ENCODE measurements around the gene AWAT2.
A peak's percentile ranks its signal among the peaks of the same experiment; 100 is the strongest.

The AWAT2 gene

GRCh38 chrX:70049406-70049805 is 332 bp downstream of the AWAT2 start:
- Histone ChIP-seq H3K4me3 (ENCODE audit: low read depth, low read length) (no peak overlapping the region), H3K27me3 (replicated peaks) (no peaks in the 10 kb centered on the region), H3K36me3 (replicated peaks) (no peaks in the 10 kb centered on the region), H3K27ac (no peak overlapping the region)
- in situ Hi-C loops (cut with HindIII; ENCODE audit: low pct_ligation_motif_present, low sequenced_read_pairs), result no loop called here
- DNase-seq, result no peak
- TF ChIP-seq, protein P1, sequence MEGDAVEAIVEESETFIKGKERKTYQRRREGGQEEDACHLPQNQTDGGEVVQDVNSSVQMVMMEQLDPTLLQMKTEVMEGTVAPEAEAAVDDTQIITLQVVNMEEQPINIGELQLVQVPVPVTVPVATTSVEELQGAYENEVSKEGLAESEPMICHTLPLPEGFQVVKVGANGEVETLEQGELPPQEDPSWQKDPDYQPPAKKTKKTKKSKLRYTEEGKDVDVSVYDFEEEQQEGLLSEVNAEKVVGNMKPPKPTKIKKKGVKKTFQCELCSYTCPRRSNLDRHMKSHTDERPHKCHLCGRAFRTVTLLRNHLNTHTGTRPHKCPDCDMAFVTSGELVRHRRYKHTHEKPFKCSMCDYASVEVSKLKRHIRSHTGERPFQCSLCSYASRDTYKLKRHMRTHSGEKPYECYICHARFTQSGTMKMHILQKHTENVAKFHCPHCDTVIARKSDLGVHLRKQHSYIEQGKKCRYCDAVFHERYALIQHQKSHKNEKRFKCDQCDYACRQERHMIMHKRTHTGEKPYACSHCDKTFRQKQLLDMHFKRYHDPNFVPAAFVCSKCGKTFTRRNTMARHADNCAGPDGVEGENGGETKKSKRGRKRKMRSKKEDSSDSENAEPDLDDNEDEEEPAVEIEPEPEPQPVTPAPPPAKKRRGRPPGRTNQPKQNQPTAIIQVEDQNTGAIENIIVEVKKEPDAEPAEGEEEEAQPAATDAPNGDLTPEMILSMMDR (IDR thresholded peaks at IDR 0.05; ENCODE audit: low read depth, low read length, missing control alignments), result no peak

DNA sequence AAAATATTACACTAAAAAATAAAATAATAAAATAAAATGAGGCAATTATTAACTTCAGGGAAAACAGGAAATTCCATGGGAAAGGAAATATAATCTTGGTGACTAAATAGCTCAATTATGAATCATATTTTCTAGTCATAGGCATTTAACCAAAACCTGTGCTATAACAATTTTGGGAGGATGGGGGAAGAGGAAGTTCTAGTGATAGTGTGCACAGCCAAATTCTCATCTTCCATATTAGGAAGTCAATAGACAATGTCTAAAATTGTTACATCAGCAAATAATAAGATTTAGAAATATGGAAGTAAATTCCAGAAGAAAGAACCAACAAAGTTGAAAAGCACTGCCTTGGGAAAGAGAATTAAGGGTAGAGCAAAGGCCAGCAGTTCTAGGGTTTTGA is 2.8 kb downstream of the AWAT2 start:
- H3K36me3 ChIP-seq (replicated peaks), result no peaks in the 10 kb centered on the region
- DNase-seq, result no peak
- H3K4me3 ChIP-seq (ENCODE audit: low read depth, low read length), result no peak overlapping the region
- TF ChIP-seq, protein P1 (IDR thresholded peaks at IDR 0.05; ENCODE audit: low read depth, low read length, missing control alignments), result no peak
- H3K27ac ChIP-seq, result peak overlapping the region; percentile 9
- in situ Hi-C loops (cut with HindIII; ENCODE audit: low pct_ligation_motif_present, low sequenced_read_pairs), result no loop called here
- H3K27me3 ChIP-seq (replicated peaks), result no peaks in the 10 kb centered on the region

DNA sequence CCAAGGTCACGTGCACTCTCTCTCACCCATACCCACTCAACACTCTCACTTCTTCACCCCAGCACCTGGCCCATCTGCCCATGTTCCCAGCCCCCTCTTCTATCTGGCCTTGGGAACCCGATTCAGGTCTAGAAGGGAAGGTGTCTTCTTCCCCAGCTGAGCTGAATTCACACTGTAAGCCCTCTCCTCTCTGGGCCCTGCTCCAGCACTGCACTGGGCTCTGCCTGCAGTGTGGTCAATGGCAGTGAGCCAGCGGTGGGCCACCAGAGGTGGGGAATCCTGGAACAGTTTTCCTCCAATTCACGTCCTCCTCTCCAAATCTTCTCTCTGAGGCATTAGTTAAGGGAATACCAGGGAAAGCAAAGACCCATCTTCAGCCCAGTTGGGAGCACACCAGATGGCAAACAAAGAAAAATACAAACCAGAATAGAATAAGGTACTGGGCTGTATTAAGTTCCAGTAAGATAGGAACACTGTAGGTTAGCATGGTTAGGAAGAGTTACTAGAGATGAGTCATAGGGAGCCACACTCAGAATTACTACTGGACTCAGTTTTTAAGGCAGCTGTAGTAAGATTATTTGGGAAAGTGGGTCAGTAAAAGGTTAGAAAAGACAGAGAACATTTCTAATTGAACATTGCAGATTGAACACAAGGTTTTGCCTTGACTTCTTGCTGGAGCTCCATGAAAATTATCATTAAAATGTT is 5.0 kb downstream of the AWAT2 start:
- Histone ChIP-seq H3K4me3 (ENCODE audit: low read depth, low read length) (no peak overlapping the region), H3K27ac (no peak overlapping the region), H3K27me3 (replicated peaks) (no peaks in the 10 kb centered on the region), H3K36me3 (replicated peaks) (no peaks in the 10 kb centered on the region)
- DNase-seq, result no peak
- in situ Hi-C loops (cut with HindIII; ENCODE audit: low pct_ligation_motif_present, low sequenced_read_pairs), result no loop called here
- TF ChIP-seq, protein P1 (IDR thresholded peaks at IDR 0.05; ENCODE audit: low read depth, low read length, missing control alignments), result no peak

DNA sequence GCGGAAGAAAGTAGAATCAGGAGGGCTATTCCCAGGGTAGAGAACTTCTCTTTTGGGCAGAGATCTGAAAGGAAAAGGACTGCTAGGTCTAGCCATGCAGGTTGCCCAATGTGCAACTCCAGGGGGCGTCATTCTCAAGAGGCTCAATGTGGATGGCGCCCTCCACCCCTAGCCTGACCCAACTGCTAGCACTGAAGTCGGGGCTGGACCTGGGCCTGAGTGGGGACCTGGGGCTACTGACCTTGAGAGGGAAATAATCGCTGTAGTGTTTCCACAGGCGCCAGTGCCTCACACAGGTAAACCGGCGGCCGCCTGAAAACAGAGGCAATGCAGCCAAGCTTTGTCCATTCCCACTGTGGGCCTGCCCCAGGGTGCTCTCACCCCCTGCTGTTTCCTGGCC is 6.1 kb downstream of the AWAT2 start:
- no peak overlapping the region for H3K4me3 ChIP-seq (ENCODE audit: low read depth, low read length)
- H3K36me3 ChIP-seq (replicated peaks), result no peaks in the 10 kb centered on the region
- no peak for DNase-seq
- H3K27ac ChIP-seq, result no peak overlapping the region
- no peaks in the 10 kb centered on the region for H3K27me3 ChIP-seq (replicated peaks)
- TF ChIP-seq, protein P1 (IDR thresholded peaks at IDR 0.05; ENCODE audit: low read depth, low read length, missing control alignments), result no peak
- in situ Hi-C loops (cut with HindIII; ENCODE audit: low pct_ligation_motif_present, low sequenced_read_pairs), result no loop called here

GRCh38 chrX:70042399-70043371 is 7.1 kb downstream of the AWAT2 start:
- in situ Hi-C loops (cut with HindIII; ENCODE audit: low pct_ligation_motif_present, low sequenced_read_pairs), result no loop called here
- DNase-seq, result peak; percentile 20

More at GRCh38 chrX:70042399-70043371, 7.1 kb downstream of the AWAT2 start:
- H3K27me3 ChIP-seq (replicated peaks), result no peaks in the 10 kb centered on the region
- H3K36me3 ChIP-seq (replicated peaks), result no peaks in the 10 kb centered on the region
- TF ChIP-seq, protein P1 (IDR thresholded peaks at IDR 0.05; ENCODE audit: low read depth, low read length, missing control alignments), result peak; percentile 24
- H3K4me3 ChIP-seq (ENCODE audit: low read depth, low read length), result no peak overlapping the region
- no peak overlapping the region for H3K27ac ChIP-seq
